Neural cell (in vitro differentiated cells): ENCODE measurements around the gene SRPX2.

Experiments used
- EP300 ChIP-seq: fragments of 450-650 bp; conservative IDR thresholded peaks from 2 replicates; pipeline ENCODE4 v1.6.1; 2014; ENCODE audit warnings: antibody characterized with exemption, mild to moderate bottlenecking, moderate library complexity; ENCODE audit not compliant: poor library complexity, severe bottlenecking
- EZH2 ChIP-seq: fragments of 200-600, 300-800 bp; shearing (Covaris generic), sonication (generic); IDR thresholded peaks from 2 replicates; pipeline ENCODE4 v1.6.1; 2014; ENCODE audit warnings: antibody characterized with exemption, low read length, borderline replicate concordance, mild to moderate bottlenecking; ENCODE audit not compliant: insufficient read depth, poor library complexity, severe bottlenecking
- POLR2AphosphoS5 ChIP-seq: IDR thresholded peaks from 2 replicates; pipeline ENCODE4 v1.6.1; 2012
- RAD21 ChIP-seq: fragments of 450-650 bp; conservative IDR thresholded peaks from 2 replicates; pipeline ENCODE4 v1.6.1; 2014; ENCODE audit warnings: antibody characterized with exemption, mild to moderate bottlenecking, moderate library complexity
- SMC3 ChIP-seq: fragments of 450-650 bp; conservative IDR thresholded peaks from 2 replicates; pipeline ENCODE4 v1.6.1; 2014; ENCODE audit warnings: antibody characterized with exemption, mild to moderate bottlenecking, moderate library complexity; ENCODE audit not compliant: poor library complexity
- TF ChIP-seq, protein P1 (sequence below): fragments of 450-650 bp; IDR thresholded peaks from 2 replicates; pipeline ENCODE4 v1.5.1; 2014; ENCODE audit warnings: antibody characterized with exemption, mild to moderate bottlenecking, moderate library complexity; ENCODE audit not compliant: poor library complexity, severe bottlenecking

DNA sequence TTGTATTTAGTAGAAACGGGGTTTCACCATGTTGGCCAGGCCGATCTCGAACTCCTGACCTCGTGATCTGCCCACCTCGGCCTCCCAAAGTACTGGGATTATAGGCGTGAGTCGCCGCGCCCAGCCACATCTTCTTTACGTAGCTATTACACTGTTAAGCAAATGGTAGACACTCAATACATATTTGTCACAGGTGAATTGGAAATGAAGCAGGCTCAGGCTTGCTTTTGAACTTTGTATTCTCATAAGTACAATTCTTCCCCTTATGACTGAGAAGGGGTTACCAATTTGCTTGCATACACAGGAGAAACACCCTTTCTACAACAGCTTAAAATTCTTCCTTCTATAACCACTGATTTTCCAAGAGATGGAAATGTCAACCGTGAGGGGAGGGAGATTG lies 787 bp upstream of the SRPX2 start:
- TF ChIP-seq, protein P1, sequence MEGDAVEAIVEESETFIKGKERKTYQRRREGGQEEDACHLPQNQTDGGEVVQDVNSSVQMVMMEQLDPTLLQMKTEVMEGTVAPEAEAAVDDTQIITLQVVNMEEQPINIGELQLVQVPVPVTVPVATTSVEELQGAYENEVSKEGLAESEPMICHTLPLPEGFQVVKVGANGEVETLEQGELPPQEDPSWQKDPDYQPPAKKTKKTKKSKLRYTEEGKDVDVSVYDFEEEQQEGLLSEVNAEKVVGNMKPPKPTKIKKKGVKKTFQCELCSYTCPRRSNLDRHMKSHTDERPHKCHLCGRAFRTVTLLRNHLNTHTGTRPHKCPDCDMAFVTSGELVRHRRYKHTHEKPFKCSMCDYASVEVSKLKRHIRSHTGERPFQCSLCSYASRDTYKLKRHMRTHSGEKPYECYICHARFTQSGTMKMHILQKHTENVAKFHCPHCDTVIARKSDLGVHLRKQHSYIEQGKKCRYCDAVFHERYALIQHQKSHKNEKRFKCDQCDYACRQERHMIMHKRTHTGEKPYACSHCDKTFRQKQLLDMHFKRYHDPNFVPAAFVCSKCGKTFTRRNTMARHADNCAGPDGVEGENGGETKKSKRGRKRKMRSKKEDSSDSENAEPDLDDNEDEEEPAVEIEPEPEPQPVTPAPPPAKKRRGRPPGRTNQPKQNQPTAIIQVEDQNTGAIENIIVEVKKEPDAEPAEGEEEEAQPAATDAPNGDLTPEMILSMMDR = no peak
- no peak for TF ChIP-seq POLR2AphosphoS5
- no peak for TF ChIP-seq RAD21
- TF ChIP-seq EZH2 = no peak
- TF ChIP-seq EP300 = no peak
- TF ChIP-seq SMC3 = no peak
